Measurements from ENCODE around the gene CSTPP1.
"Not testable (repeated sequence)": the region's sequence is repeated elsewhere in the genome, so short reads cannot be mapped to it uniquely, and the experiment has no call there.

The CSTPP1 gene

DNA sequence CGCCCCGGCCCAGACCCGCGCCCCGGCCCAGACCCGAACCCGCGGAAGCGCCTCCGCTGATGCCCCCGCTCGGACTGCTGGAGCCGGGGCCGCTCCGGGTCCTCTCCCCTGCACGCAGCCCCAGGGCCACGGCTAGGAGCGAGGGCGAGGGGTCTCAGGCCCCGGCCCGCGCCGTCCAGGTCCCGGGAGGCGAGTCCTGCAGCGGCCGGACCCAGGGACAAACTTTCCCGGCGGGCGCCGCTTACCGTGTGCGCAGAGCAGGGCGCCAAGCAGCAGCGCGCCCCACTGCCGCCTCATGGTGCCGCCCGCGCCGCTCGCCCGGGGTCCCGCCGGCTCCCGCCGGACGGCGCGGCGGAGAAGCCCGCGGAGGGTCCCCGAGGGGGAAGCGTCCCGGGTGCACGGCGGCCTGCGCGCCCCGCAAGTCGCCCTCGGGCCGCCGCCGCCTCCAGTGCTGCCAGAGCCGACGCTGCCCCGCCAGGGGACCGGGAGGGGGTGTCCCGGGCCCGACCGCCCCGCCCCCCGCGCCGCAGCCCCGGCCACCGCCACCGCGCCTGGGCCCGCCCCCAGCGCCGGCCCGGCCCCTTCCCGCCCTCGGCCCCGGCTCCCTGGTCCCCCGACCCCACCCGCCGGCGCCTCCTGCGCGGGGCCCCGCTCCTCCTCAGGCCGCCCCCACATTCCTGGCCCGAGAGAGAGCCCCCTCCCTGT, 18.3 kb upstream of the CSTPP1 start, which contains the start of gene LRP4:
TSS of gene LRP4 (minus strand) at position 468 of the 705 bp plus-strand sequence. CDS start at position 297, 171 bp downstream.
- Histone ChIP-seq H3K9me2 (ENCODE audit: low read depth, low read length) (no peaks in the 10 kb centered on the region), H3K4me2 (ENCODE audit: low read length) (peak within 1 kb of the TSS; percentile 82), H4K20me1 (ENCODE audit: insufficient read depth, low read length) (no peaks in the 10 kb centered on the region), H3K4me3 (ENCODE audit: low read depth, low read length, poor library complexity, severe bottlenecking) (peak within 1 kb of the TSS; percentile 77), H3K9me3 (ENCODE audit: low read length) (no peaks in the 10 kb centered on the region), H3K9ac (ENCODE audit: low read length) (peak within 1 kb of the TSS; percentile 74), H3K27me3 (ENCODE audit: insufficient read depth, low read length) (no peaks in the 10 kb centered on the region), H3K36me3 (ENCODE audit: insufficient read depth, low read length) (no peaks in the 10 kb centered on the region), H3K79me2 (ENCODE audit: insufficient read depth, low read length) (no peaks in the 10 kb centered on the region), H2AFZ (ENCODE audit: low read length) (0 out of 2 replicates have a peak within 1 kb of the TSS, but pooled peaks have one; percentile 67), H3F3A (ENCODE audit: insufficient read depth, low read length) (no peaks in the 10 kb centered on the region), H3K4me1 (ENCODE audit: insufficient read depth, low read length, severe bottlenecking) (peaks cover 44% of the 10 kb centered on the region), H3K27ac (ENCODE audit: low read depth, low read length, poor library complexity, severe bottlenecking) (peak within 1 kb of the TSS; percentile 52)
- TF ChIP-seq EZH2 (IDR thresholded peaks at IDR 0.05; ENCODE audit: borderline replicate concordance, low read length) = no peak
- TF ChIP-seq, protein P1, sequence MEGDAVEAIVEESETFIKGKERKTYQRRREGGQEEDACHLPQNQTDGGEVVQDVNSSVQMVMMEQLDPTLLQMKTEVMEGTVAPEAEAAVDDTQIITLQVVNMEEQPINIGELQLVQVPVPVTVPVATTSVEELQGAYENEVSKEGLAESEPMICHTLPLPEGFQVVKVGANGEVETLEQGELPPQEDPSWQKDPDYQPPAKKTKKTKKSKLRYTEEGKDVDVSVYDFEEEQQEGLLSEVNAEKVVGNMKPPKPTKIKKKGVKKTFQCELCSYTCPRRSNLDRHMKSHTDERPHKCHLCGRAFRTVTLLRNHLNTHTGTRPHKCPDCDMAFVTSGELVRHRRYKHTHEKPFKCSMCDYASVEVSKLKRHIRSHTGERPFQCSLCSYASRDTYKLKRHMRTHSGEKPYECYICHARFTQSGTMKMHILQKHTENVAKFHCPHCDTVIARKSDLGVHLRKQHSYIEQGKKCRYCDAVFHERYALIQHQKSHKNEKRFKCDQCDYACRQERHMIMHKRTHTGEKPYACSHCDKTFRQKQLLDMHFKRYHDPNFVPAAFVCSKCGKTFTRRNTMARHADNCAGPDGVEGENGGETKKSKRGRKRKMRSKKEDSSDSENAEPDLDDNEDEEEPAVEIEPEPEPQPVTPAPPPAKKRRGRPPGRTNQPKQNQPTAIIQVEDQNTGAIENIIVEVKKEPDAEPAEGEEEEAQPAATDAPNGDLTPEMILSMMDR (IDR thresholded peaks at IDR 0.05; ENCODE audit: low read length) = no peak

DNA sequence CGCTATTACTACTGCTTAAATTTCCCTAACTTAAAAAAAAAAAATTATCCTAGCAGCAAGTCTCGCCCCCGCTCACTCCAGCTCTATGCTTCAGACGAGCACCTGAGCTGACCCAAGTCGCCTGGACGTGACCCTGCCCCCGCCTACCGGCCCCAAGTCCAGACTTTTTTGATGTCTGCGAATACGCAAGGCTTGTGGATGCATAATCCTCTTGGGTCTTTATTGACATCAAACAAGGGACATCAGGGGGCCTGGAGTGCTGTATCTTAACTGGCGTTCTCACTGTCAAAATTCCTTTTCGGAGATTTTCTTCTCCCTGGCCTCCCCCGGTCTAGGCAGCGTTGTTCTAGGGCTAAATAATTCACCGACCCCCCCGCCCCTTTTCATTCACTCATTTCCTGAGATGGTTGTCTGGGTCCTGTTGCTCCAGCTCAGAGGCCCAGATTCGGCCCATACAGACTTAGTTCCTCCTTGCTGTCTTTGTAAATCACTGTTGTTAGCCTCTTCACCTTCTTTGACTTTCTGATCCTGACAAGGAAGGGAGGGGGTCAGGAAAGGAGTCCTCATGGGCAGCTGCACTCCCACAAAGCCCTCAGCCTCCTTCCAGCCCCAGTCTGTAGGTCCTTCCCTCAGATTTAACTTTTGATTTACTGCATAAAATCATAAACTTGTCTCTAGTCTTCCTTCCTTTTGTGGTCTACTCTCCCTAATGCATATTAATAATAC, 17.6 kb upstream of the CSTPP1 start:
- H3K4me3 ChIP-seq (ENCODE audit: low read depth, low read length, poor library complexity, severe bottlenecking) = peak overlapping the region; percentile 77
- peaks cover 44% of the 10 kb centered on the region for H3K4me1 ChIP-seq (ENCODE audit: insufficient read depth, low read length, severe bottlenecking)
- H4K20me1 ChIP-seq (ENCODE audit: insufficient read depth, low read length) = no peaks in the 10 kb centered on the region
- peak overlapping the region; percentile 82 for H3K4me2 ChIP-seq (ENCODE audit: low read length)
- H3K36me3 ChIP-seq (ENCODE audit: insufficient read depth, low read length) = no peaks in the 10 kb centered on the region
- no peaks in the 10 kb centered on the region for H3K9me2 ChIP-seq (ENCODE audit: low read depth, low read length)
- peak overlapping the region; percentile 58 for H3K9ac ChIP-seq (ENCODE audit: low read length)
- H3F3A ChIP-seq (ENCODE audit: insufficient read depth, low read length) = no peaks in the 10 kb centered on the region
- no peaks in the 10 kb centered on the region for H3K79me2 ChIP-seq (ENCODE audit: insufficient read depth, low read length)
- H3K27me3 ChIP-seq (ENCODE audit: insufficient read depth, low read length) = no peaks in the 10 kb centered on the region
- TF ChIP-seq EZH2 (IDR thresholded peaks at IDR 0.05; ENCODE audit: borderline replicate concordance, low read length) = no peak
- TF ChIP-seq, protein P1 (IDR thresholded peaks at IDR 0.05; ENCODE audit: low read length) = no peak
- H3K27ac ChIP-seq (ENCODE audit: low read depth, low read length, poor library complexity, severe bottlenecking) = peak overlapping the region; percentile 52
- no peaks in the 10 kb centered on the region for H3K9me3 ChIP-seq (ENCODE audit: low read length)
- H2AFZ ChIP-seq (ENCODE audit: low read length) = 0 out of 2 replicates have a peak overlapping the region, but pooled peaks have one; percentile 67

DNA sequence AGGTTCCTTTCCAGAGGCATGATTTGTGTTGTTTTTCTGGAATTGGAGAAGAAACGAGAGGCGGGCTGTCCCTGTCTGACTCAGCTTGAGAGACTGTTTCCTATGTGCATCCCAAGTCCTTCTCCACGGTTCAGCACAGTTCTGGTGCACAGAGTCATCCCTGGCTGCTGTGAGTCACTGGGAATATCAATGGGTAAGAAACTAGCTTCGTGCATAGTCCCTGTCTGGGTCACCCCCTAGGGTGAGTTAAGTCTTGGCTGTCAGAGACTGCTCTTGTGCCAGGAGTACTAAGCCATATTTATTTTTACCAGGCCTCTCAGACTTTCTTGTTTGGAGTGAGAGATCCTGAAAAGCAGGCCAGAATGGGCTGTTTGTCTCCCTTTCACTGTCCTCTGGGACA, 15.8 kb upstream of the CSTPP1 start:
- Histone ChIP-seq H3K79me2 (ENCODE audit: insufficient read depth, low read length) (no peaks in the 10 kb centered on the region), H3F3A (ENCODE audit: insufficient read depth, low read length) (no peaks in the 10 kb centered on the region), H2AFZ (ENCODE audit: low read length) (no peak overlapping the region), H3K4me2 (ENCODE audit: low read length) (no peak overlapping the region), H3K4me1 (ENCODE audit: insufficient read depth, low read length, severe bottlenecking) (peaks cover 43% of the 10 kb centered on the region), H3K9me3 (ENCODE audit: low read length) (no peaks in the 10 kb centered on the region), H3K27me3 (ENCODE audit: insufficient read depth, low read length) (no peaks in the 10 kb centered on the region), H3K36me3 (ENCODE audit: insufficient read depth, low read length) (no peaks in the 10 kb centered on the region), H3K27ac (ENCODE audit: low read depth, low read length, poor library complexity, severe bottlenecking) (no peak overlapping the region), H4K20me1 (ENCODE audit: insufficient read depth, low read length) (no peaks in the 10 kb centered on the region), H3K9ac (ENCODE audit: low read length) (no peak overlapping the region), H3K9me2 (ENCODE audit: low read depth, low read length) (no peaks in the 10 kb centered on the region), H3K4me3 (ENCODE audit: low read depth, low read length, poor library complexity, severe bottlenecking) (no peak overlapping the region)
- TF ChIP-seq, protein P1 (IDR thresholded peaks at IDR 0.05; ENCODE audit: low read length) = no peak
- TF ChIP-seq EZH2 (IDR thresholded peaks at IDR 0.05; ENCODE audit: borderline replicate concordance, low read length) = no peak

DNA sequence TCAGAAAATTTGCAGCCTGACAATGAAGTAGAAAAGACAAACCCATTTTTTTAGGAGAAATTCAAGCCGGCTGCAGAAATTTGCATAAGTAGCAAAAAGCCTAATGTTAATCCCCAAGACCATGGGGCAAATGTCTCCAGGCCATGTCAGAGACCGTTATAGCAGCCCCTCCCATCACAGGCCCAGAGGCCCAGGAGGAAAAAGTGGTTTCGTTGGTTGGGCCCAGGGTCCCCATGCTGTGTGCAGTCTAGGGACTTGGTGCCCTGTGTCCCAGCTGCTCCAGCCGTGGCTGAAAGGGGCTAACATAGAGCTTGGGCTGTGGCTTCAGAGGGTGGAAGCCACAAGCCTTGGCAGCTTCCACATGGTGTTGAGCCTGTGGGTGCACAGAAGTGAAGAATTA, 8.6 kb upstream of the CSTPP1 start:
- H3K9ac ChIP-seq (ENCODE audit: low read length); H4K20me1 ChIP-seq (ENCODE audit: insufficient read depth, low read length); H2AFZ ChIP-seq (ENCODE audit: low read length); H3K79me2 ChIP-seq (ENCODE audit: insufficient read depth, low read length); H3K4me2 ChIP-seq (ENCODE audit: low read length); H3F3A ChIP-seq (ENCODE audit: insufficient read depth, low read length); H3K27me3 ChIP-seq (ENCODE audit: insufficient read depth, low read length); H3K36me3 ChIP-seq (ENCODE audit: insufficient read depth, low read length); H3K27ac ChIP-seq (ENCODE audit: low read depth, low read length, poor library complexity, severe bottlenecking); H3K4me3 ChIP-seq (ENCODE audit: low read depth, low read length, poor library complexity, severe bottlenecking); H3K9me3 ChIP-seq (ENCODE audit: low read length); H3K9me2 ChIP-seq (ENCODE audit: low read depth, low read length): not testable (repeated sequence)
- peaks cover 13% of the 10 kb centered on the region for H3K4me1 ChIP-seq (ENCODE audit: insufficient read depth, low read length, severe bottlenecking)

DNA sequence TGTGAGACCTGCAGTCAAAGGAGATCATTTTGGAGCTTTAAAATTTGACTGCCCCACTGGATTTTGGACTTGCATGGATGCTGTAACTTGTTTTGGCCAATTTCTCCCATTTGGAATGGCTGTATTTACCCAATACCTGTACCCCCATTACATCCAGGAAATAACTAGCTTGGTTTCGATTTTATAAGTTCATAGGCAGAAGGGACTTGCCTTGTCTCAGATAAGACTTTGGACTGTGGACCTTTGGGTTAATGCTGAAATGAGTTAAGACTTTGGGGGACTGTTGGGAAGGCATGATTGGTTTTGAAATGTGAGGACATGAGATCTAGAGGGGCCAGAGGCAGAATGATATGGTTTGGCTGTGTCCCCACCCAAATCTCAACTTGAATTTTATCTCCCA, 7.9 kb upstream of the CSTPP1 start:
- H3F3A ChIP-seq (ENCODE audit: insufficient read depth, low read length); H3K36me3 ChIP-seq (ENCODE audit: insufficient read depth, low read length): not testable (repeated sequence)
- H3K4me1 ChIP-seq (ENCODE audit: insufficient read depth, low read length, severe bottlenecking) = peaks cover 13% of the 10 kb centered on the region

More for the DNA sequence above, 7.9 kb upstream of the CSTPP1 start:
- not testable (repeated sequence) for H2AFZ ChIP-seq (ENCODE audit: low read length); H3K79me2 ChIP-seq (ENCODE audit: insufficient read depth, low read length); H3K4me2 ChIP-seq (ENCODE audit: low read length); H3K9me3 ChIP-seq (ENCODE audit: low read length); H3K27me3 ChIP-seq (ENCODE audit: insufficient read depth, low read length); H3K4me3 ChIP-seq (ENCODE audit: low read depth, low read length, poor library complexity, severe bottlenecking); H3K9ac ChIP-seq (ENCODE audit: low read length); H3K9me2 ChIP-seq (ENCODE audit: low read depth, low read length); H4K20me1 ChIP-seq (ENCODE audit: insufficient read depth, low read length); H3K27ac ChIP-seq (ENCODE audit: low read depth, low read length, poor library complexity, severe bottlenecking)

All from OCI-LY1 (cell line).